GM12801 (cell line): ENCODE data around the gene EID3.

Source experiments
- CTCF ChIP-seq: IDR thresholded peaks from one replicate; pipeline ENCODE4 v1.5.1; 2011; ENCODE audit warnings: control low read depth; ENCODE audit not compliant: insufficient read length; ENCODE audit errors: extremely low read depth

EID3 gene

GRCh38 chr12:104340177-104340576, 36.6 kb downstream of the EID3 start:
- TF ChIP-seq CTCF, result no peak

GRCh38 chr12:104340925-104341611, 37.5 kb downstream of the EID3 start:
- no peak for TF ChIP-seq CTCF

GRCh38 chr12:104342147-104342546, 38.6 kb downstream of the EID3 start:
- TF ChIP-seq CTCF, result no peak

GRCh38 chr12:104342635-104343249, 39.2 kb downstream of the EID3 start:
- no peak for TF ChIP-seq CTCF

GRCh38 chr12:104344682-104345081, 41.1 kb downstream of the EID3 start:
- TF ChIP-seq CTCF, result no peak

- TF ChIP-seq CTCF, result no peak
Measured at GRCh38 chr12:104345234-104346066, 41.9 kb downstream of the EID3 start.

- TF ChIP-seq CTCF, result no peak
Measured at GRCh38 chr12:104347374-104348075, 44.0 kb downstream of the EID3 start.
